ENCODE measurements around the gene CDCA8. TPM values are rescaled to one million over a fixed set of nuclear protein-coding genes. Genes with fewer than 3 reads are reported as not detected.

CDCA8 gene
- total and polyA plus RNA-seq, 2 experiments from 2014 or later: 31.6 to 37.9 TPM

- H4K20me1 ChIP-seq (replicated peaks; ENCODE audit: insufficient read depth): peaks cover 20% of the 10 kb centered on the region
- peak overlapping the region; percentile 81 for H3K4me3 ChIP-seq
- no peaks in the 10 kb centered on the region for H3F3A ChIP-seq (replicated peaks; ENCODE audit: low read depth)
- H3K4me1 ChIP-seq (ENCODE audit: insufficient read depth): peaks cover 14% of the 10 kb centered on the region; the same call in 1 of the 2 replicates
- no peaks in the 10 kb centered on the region; the same call in 2 of the 3 replicates for H3K9me3 Mint-ChIP-seq
- peaks cover 15% of the 10 kb centered on the region for H3K27me3 Mint-ChIP-seq (ENCODE audit: insufficient read depth, low read depth, poor library complexity)
- no peak for DNase-seq (ENCODE audit: low spot score)
- peaks cover 34% of the 10 kb centered on the region for H3K79me2 ChIP-seq (replicated peaks; ENCODE audit: insufficient read depth)
- no peak overlapping the region for H3K27ac ChIP-seq (ENCODE audit: low read depth)
- peaks cover 18% of the 10 kb centered on the region; the same call in 1 of the 2 replicates for H3K36me3 ChIP-seq (ENCODE audit: insufficient read depth)
- peak overlapping the region; percentile 92 for H3K4me2 ChIP-seq
- TF ChIP-seq ZNF331 (CRISPR knock-in tag; IDR thresholded peaks at IDR 0.05; ENCODE audit: low read depth) (no peak), POLR2AphosphoS5 (IDR thresholded peaks at IDR 0.05; ENCODE audit: low read depth) (no peak), NANOG (IDR thresholded peaks at IDR 0.05; ENCODE audit: borderline replicate concordance) (no peak), ZNF462 (CRISPR knock-in tag; IDR thresholded peaks at IDR 0.05) (no peak), CTCF (conservative IDR thresholded peaks at IDR 0.05; ENCODE audit: low read depth in 2 of 2) (no peak), STAT1 (IDR thresholded peaks at IDR 0.05; ENCODE audit: unreplicated experiment) (no peak)
- H3K27me3 ChIP-seq (ENCODE audit: insufficient read depth): no peaks in the 10 kb centered on the region
- no peak overlapping the region for H3K27ac Mint-ChIP-seq
- no peak for ATAC-seq
- H3K4me3 Mint-ChIP-seq: peak overlapping the region; percentile 99
- peaks cover 40% of the 10 kb centered on the region for H3K36me3 Mint-ChIP-seq (ENCODE audit: low read depth)
- H3K4me1 Mint-ChIP-seq: peaks cover 18% of the 10 kb centered on the region
- no peak overlapping the region for H2AFZ ChIP-seq
- no peaks in the 10 kb centered on the region for H3K9me2 ChIP-seq (ENCODE audit: insufficient read depth)
These were observed 3.4 kb upstream of the CDCA8 start for GRCh38 chr1:37688926-37689325.
